HUES48 (cell line): ENCODE measurements around the gene DENND6B.

Experiments used
- H3K27ac ChIP-seq: one replicate; pipeline ENCODE4 v1.7.0; 2013; ENCODE audit warnings: low read depth, low read length, inconsistent platforms
- H3K27me3 ChIP-seq: 2 replicates; pipeline ENCODE4 v1.6.1; 2013; ENCODE audit warnings: mild to moderate bottlenecking, low read length; ENCODE audit not compliant: control insufficient read depth, insufficient read depth
- H3K36me3 ChIP-seq: 2 replicates; pipeline ENCODE4 v1.6.1; 2013; ENCODE audit warnings: low read length; ENCODE audit not compliant: control insufficient read depth, insufficient read depth
- H3K4me1 ChIP-seq: 2 replicates; pipeline ENCODE4 v1.6.1; 2013; ENCODE audit warnings: mild to moderate bottlenecking, low read length; ENCODE audit not compliant: control insufficient read depth, insufficient read depth
- H3K4me3 ChIP-seq: 2 replicates; pipeline ENCODE4 v1.5.1; 2013; ENCODE audit warnings: mild to moderate bottlenecking, low read depth, low read length
- H3K9ac ChIP-seq: 2 replicates; pipeline ENCODE4 v1.6.1; 2013; ENCODE audit warnings: mild to moderate bottlenecking, low read depth, low read length, moderate library complexity
- H3K9me3 ChIP-seq: 2 replicates; pipeline ENCODE4 v1.6.1; 2013; ENCODE audit warnings: low read length; ENCODE audit not compliant: control insufficient read depth, insufficient read depth

Gene DENND6B

GRCh38 chr22:50292643-50293440, 34.0 kb downstream of the DENND6B start:
- Histone ChIP-seq H3K9ac (no peak overlapping the region), H3K4me3 (0 out of 2 replicates have a peak overlapping the region, but pooled peaks have one; percentile 1), H3K27me3 (no peaks in the 10 kb centered on the region), H3K36me3 (peaks cover 33% of the 10 kb centered on the region), H3K4me1 (peaks cover 18% of the 10 kb centered on the region), H3K9me3 (no peaks in the 10 kb centered on the region), H3K27ac (peak overlapping the region; percentile 81)

GRCh38 chr22:50289942-50290630, 36.7 kb downstream of the DENND6B start:
- no peak overlapping the region for H3K27ac ChIP-seq
- H3K9me3 ChIP-seq, result no peaks in the 10 kb centered on the region
- H3K4me1 ChIP-seq, result peaks cover 18% of the 10 kb centered on the region
- peaks cover 53% of the 10 kb centered on the region for H3K36me3 ChIP-seq
- H3K27me3 ChIP-seq, result no peaks in the 10 kb centered on the region
- H3K4me3 ChIP-seq, result no peak overlapping the region
- no peak overlapping the region for H3K9ac ChIP-seq

GRCh38 chr22:50289151-50289941, 37.5 kb downstream of the DENND6B start:
- H3K4me3 ChIP-seq, result no peak overlapping the region
- no peak overlapping the region for H3K27ac ChIP-seq
- H3K4me1 ChIP-seq, result peaks cover 16% of the 10 kb centered on the region
- no peaks in the 10 kb centered on the region for H3K27me3 ChIP-seq
- H3K9me3 ChIP-seq, result no peaks in the 10 kb centered on the region
- H3K9ac ChIP-seq, result no peak overlapping the region
- peaks cover 57% of the 10 kb centered on the region for H3K36me3 ChIP-seq

- Histone ChIP-seq H3K4me1 (peaks cover 3% of the 10 kb centered on the region), H3K36me3 (peaks cover 68% of the 10 kb centered on the region), H3K27me3 (no peaks in the 10 kb centered on the region), H3K27ac (no peak overlapping the region), H3K9ac (no peak overlapping the region), H3K4me3 (no peak overlapping the region), H3K9me3 (no peaks in the 10 kb centered on the region)
These were observed 39.1 kb downstream of the DENND6B start for GRCh38 chr22:50287731-50288130.

DNA sequence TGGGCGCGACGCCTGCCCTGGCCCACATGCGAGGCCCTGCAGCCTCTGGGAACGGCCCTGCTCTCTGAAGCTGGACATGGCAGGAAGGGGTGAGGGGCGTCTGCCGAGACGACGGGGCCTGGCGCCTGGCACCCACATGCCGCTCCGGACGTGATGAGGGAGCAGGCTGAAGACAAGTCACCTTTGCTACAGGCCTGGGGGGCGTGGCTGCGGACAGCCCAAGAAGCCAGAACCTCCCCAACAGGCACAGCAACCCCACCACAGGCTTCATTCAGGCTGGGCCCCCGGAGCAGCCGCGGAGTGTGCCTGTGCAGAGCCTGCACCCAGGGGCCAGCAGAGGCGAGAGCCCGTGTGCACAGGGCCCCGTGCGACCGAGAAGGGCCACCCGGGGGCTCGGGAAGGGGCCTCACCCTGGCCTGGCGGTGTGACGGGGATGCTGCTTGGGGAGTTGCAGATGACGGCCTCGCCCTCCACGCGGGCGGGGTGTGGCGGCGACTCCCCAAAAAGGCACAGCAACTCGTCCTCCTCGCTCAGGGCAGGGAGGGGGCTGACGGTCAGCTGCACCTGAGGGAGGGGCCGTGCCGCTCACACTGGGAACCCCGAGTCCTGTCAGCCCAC, 40.0 kb downstream of the DENND6B start:
- Histone ChIP-seq H3K9me3 (no peaks in the 10 kb centered on the region), H3K36me3 (peaks cover 77% of the 10 kb centered on the region), H3K9ac (no peak overlapping the region), H3K4me1 (no peaks in the 10 kb centered on the region), H3K4me3 (no peak overlapping the region), H3K27me3 (no peaks in the 10 kb centered on the region), H3K27ac (no peak overlapping the region)

DNA sequence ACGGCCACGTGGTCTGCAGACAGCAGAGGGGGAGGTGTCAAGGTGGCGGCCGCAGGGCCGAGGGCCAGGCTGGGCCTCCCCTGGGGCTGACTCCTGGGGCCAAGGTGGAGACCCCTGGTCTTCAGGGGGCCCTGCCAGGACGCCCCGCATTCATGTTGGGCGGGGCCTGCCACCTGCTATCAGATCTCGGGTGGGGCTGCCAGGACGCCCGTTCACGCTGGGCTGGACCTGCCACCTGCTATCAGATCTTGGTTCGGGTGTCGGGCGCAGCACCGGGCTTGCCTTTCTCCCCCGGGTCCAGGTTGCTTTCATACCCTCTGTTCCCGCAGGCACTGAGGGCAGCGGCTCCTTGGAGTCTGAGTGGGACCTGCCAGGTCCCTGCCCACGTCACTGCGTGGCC, 40.5 kb downstream of the DENND6B start:
- H3K27ac ChIP-seq, result no peak overlapping the region
- H3K9ac ChIP-seq, result no peak overlapping the region
- H3K9me3 ChIP-seq, result no peaks in the 10 kb centered on the region
- peaks cover 78% of the 10 kb centered on the region for H3K36me3 ChIP-seq
- H3K4me1 ChIP-seq, result no peaks in the 10 kb centered on the region
- no peak overlapping the region for H3K4me3 ChIP-seq
- H3K27me3 ChIP-seq, result no peaks in the 10 kb centered on the region

DNA sequence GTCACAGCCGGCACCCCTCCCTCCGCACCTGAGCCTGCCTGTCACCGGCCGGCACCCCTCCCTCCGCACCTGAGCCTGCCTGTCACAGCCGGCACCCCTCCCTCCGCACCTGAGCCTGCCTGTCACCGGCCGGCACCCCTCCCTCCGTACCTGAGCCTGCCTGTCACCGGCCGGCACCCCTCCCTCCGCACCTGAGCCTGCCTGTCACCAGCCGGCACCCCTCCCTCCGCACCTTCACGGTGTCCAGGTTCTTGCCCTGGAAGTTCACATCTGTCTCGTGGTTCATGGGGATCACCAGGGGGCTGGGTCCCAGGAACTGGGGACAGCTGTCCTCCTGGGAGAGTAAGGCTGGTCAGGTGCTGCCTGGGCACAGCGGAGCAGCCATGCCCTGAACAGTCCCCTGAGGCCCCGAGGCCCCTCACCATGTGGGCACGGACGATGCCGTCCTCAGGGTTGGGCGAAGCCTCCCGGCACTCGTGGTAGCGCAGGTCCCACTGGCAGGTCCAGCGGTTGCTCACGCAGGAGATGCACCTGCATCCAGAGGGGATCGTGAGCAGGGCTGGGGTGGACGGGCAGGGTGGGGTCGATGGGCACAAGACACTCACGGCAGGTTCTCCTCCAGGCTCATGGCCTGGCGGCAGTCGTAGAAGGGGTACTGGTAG, 41.1 kb downstream of the DENND6B start:
- no peaks in the 10 kb centered on the region for H3K9me3 ChIP-seq
- no peaks in the 10 kb centered on the region for H3K27me3 ChIP-seq
- H3K9ac ChIP-seq, result no peak overlapping the region
- no peak overlapping the region for H3K27ac ChIP-seq
- H3K4me1 ChIP-seq, result no peaks in the 10 kb centered on the region
- H3K4me3 ChIP-seq, result no peak overlapping the region
- H3K36me3 ChIP-seq, result peaks cover 81% of the 10 kb centered on the region

GRCh38 chr22:50284479-50284878, 42.3 kb downstream of the DENND6B start:
- H3K9me3 ChIP-seq, result no peaks in the 10 kb centered on the region
- H3K9ac ChIP-seq, result no peak overlapping the region
- no peak overlapping the region for H3K27ac ChIP-seq
- no peak overlapping the region for H3K4me3 ChIP-seq
- H3K27me3 ChIP-seq, result no peaks in the 10 kb centered on the region
- no peaks in the 10 kb centered on the region for H3K4me1 ChIP-seq
- peaks cover 82% of the 10 kb centered on the region for H3K36me3 ChIP-seq

DNA sequence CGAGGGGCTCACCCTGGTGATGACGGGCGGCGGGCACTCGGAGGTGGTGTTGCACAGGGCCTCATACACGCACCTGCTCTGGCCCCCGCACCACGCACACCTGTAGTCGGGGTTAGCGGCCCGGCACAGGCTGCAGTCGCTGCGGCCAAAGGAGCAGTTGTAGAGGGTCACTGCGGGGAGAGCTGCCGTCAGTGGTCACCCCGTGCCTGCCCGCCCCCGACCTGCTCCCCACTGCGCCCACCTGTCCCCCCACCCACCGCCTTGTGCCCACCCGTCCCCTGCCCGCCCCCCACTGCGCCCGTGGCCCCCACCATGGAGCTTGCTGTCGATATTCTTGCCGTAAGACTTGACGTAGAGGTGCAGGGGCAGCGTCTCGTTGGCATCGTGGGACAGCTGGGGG, 43.0 kb downstream of the DENND6B start:
- Histone ChIP-seq H3K27ac (no peak overlapping the region), H3K27me3 (no peaks in the 10 kb centered on the region), H3K4me1 (no peaks in the 10 kb centered on the region), H3K4me3 (no peak overlapping the region), H3K9me3 (no peaks in the 10 kb centered on the region), H3K9ac (no peak overlapping the region), H3K36me3 (peaks cover 82% of the 10 kb centered on the region)

GRCh38 chr22:50282361-50283155, 44.3 kb downstream of the DENND6B start:
- H3K36me3 ChIP-seq, result peaks cover 83% of the 10 kb centered on the region
- H3K27ac ChIP-seq, result no peak overlapping the region
- H3K27me3 ChIP-seq, result no peaks in the 10 kb centered on the region
- H3K4me3 ChIP-seq, result no peak overlapping the region
- no peaks in the 10 kb centered on the region for H3K9me3 ChIP-seq
- H3K4me1 ChIP-seq, result no peaks in the 10 kb centered on the region
- H3K9ac ChIP-seq, result no peak overlapping the region
